ENCODE measurements around the gene KIR3DL3.

KIR3DL3 gene

GRCh38 chr19:54682306-54682856, 41.9 kb upstream of the KIR3DL3 start:
- H3K79me1 ChIP-seq (ENCODE audit: low read length): no peaks in the 10 kb centered on the region
- no peak overlapping the region for H3K27ac ChIP-seq (ENCODE audit: low read depth, low read length)
- H2BK120ac ChIP-seq (ENCODE audit: insufficient read depth, low read length, poor library complexity): no peak overlapping the region
- H2AFZ ChIP-seq (ENCODE audit: insufficient read depth, low read length, poor library complexity): no peak overlapping the region
- H2BK5ac ChIP-seq (ENCODE audit: low read depth, low read length, poor library complexity): no peak overlapping the region
- no peak overlapping the region for H4K8ac ChIP-seq (ENCODE audit: low read depth, low read length)
- H3K14ac ChIP-seq (ENCODE audit: low read length): no peak overlapping the region
- WGBS (ENCODE audit: extremely low coverage, insufficient coverage, insufficient read length): no CpG with 5 or more reads among the region's 7 CpGs
- no peak overlapping the region for H3K18ac ChIP-seq (ENCODE audit: low read length)
- H3K4ac ChIP-seq (ENCODE audit: low read depth, low read length): no peak overlapping the region
- no peaks in the 10 kb centered on the region for H3K27me3 ChIP-seq (ENCODE audit: insufficient read depth, low read length)
- no peak overlapping the region for H3K9ac ChIP-seq (ENCODE audit: low read length)
- H2AK5ac ChIP-seq (ENCODE audit: low read length): no peak overlapping the region
- H4K91ac ChIP-seq (ENCODE audit: low read depth, low read length): no peak overlapping the region
- no peak overlapping the region for H3K23ac ChIP-seq (ENCODE audit: low read length)
- H4K12ac ChIP-seq (ENCODE audit: low read depth, low read length): no peak overlapping the region
- H3K36me3 ChIP-seq (ENCODE audit: control insufficient read depth in 1 of 2, insufficient read depth in 2 of 2, low read length in 2 of 2): no peaks in the 10 kb centered on the region
- no peaks in the 10 kb centered on the region for H3K4me1 ChIP-seq (ENCODE audit: control insufficient read depth in 1 of 2, insufficient read depth in 2 of 2, low read length in 2 of 2)
- peaks cover 11% of the 10 kb centered on the region for H3K9me3 ChIP-seq (ENCODE audit: insufficient read depth, low read depth, low read length)
- H2BK12ac ChIP-seq (ENCODE audit: low read length): no peak overlapping the region
- peak; percentile 63 to 88 for DNase-seq
- no peaks in the 10 kb centered on the region for H3K79me2 ChIP-seq (ENCODE audit: control insufficient read depth, insufficient read depth, low read length, poor library complexity)
- H3K4me3 ChIP-seq (ENCODE audit: low read depth, low read length): no peak overlapping the region
- H3K4me2 ChIP-seq (ENCODE audit: low read length): no peak overlapping the region

- no peak overlapping the region for H3K27ac ChIP-seq (ENCODE audit: low read depth, low read length)
- H3K4ac ChIP-seq (ENCODE audit: low read depth, low read length): no peak overlapping the region
- no peak overlapping the region for H3K23ac ChIP-seq (ENCODE audit: low read length)
- no peak overlapping the region for H2AFZ ChIP-seq (ENCODE audit: insufficient read depth, low read length, poor library complexity)
- no peak overlapping the region for H4K8ac ChIP-seq (ENCODE audit: low read depth, low read length)
- no peak overlapping the region for H2AK5ac ChIP-seq (ENCODE audit: low read length)
- no peak overlapping the region for H3K4me3 ChIP-seq (ENCODE audit: low read depth, low read length)
- H2BK5ac ChIP-seq (ENCODE audit: low read depth, low read length, poor library complexity): no peak overlapping the region
- H4K12ac ChIP-seq (ENCODE audit: low read depth, low read length): no peak overlapping the region
- H3K4me2 ChIP-seq (ENCODE audit: low read length): no peak overlapping the region
- H3K14ac ChIP-seq (ENCODE audit: low read length): no peak overlapping the region
- H4K91ac ChIP-seq (ENCODE audit: low read depth, low read length): no peak overlapping the region
- H3K4me1 ChIP-seq (ENCODE audit: control insufficient read depth in 1 of 2, insufficient read depth in 2 of 2, low read length in 2 of 2): no peaks in the 10 kb centered on the region
- H3K79me1 ChIP-seq (ENCODE audit: low read length): no peaks in the 10 kb centered on the region
- H3K9ac ChIP-seq (ENCODE audit: low read length): no peak overlapping the region
- H2BK12ac ChIP-seq (ENCODE audit: low read length): no peak overlapping the region
- H3K79me2 ChIP-seq (ENCODE audit: control insufficient read depth, insufficient read depth, low read length, poor library complexity): no peaks in the 10 kb centered on the region
- H3K36me3 ChIP-seq (ENCODE audit: control insufficient read depth in 1 of 2, insufficient read depth in 2 of 2, low read length in 2 of 2): no peaks in the 10 kb centered on the region
- no peak overlapping the region for H2BK120ac ChIP-seq (ENCODE audit: insufficient read depth, low read length, poor library complexity)
- no CpG with 5 or more reads among the region's 3 CpGs for WGBS (ENCODE audit: extremely low coverage, insufficient coverage, insufficient read length)
- H3K9me3 ChIP-seq (ENCODE audit: insufficient read depth, low read depth, low read length): peaks cover 9% of the 10 kb centered on the region
- H3K18ac ChIP-seq (ENCODE audit: low read length): no peak overlapping the region
- H3K27me3 ChIP-seq (ENCODE audit: insufficient read depth, low read length): no peaks in the 10 kb centered on the region
- peak; percentile 31 to 79 for DNase-seq
Measured at GRCh38 chr19:54684527-54684926, 39.7 kb upstream of the KIR3DL3 start.

- H4K8ac ChIP-seq (ENCODE audit: low read depth, low read length): no peak overlapping the region
- no peaks in the 10 kb centered on the region for H3K36me3 ChIP-seq (ENCODE audit: control insufficient read depth in 1 of 2, insufficient read depth in 2 of 2, low read length in 2 of 2)
- H3K9ac ChIP-seq (ENCODE audit: low read length): no peak overlapping the region
- no peak overlapping the region for H2AK5ac ChIP-seq (ENCODE audit: low read length)
- H3K23ac ChIP-seq (ENCODE audit: low read length): no peak overlapping the region
- no peak overlapping the region for H3K14ac ChIP-seq (ENCODE audit: low read length)
- no peaks in the 10 kb centered on the region for H3K27me3 ChIP-seq (ENCODE audit: insufficient read depth, low read length)
- no peak overlapping the region for H3K27ac ChIP-seq (ENCODE audit: low read depth, low read length)
- no peaks in the 10 kb centered on the region for H3K79me2 ChIP-seq (ENCODE audit: control insufficient read depth, insufficient read depth, low read length, poor library complexity)
- H3K4ac ChIP-seq (ENCODE audit: low read depth, low read length): no peak overlapping the region
- no CpG with 5 or more reads among the region's 9 CpGs for WGBS (ENCODE audit: extremely low coverage, insufficient coverage, insufficient read length)
- H3K9me3 ChIP-seq (ENCODE audit: insufficient read depth, low read depth, low read length): peaks cover 18% of the 10 kb centered on the region
- no peak overlapping the region for H3K4me2 ChIP-seq (ENCODE audit: low read length)
- H2BK120ac ChIP-seq (ENCODE audit: insufficient read depth, low read length, poor library complexity): no peak overlapping the region
- H2AFZ ChIP-seq (ENCODE audit: insufficient read depth, low read length, poor library complexity): no peak overlapping the region
- no peak overlapping the region for H3K18ac ChIP-seq (ENCODE audit: low read length)
- H2BK5ac ChIP-seq (ENCODE audit: low read depth, low read length, poor library complexity): no peak overlapping the region
- H2BK12ac ChIP-seq (ENCODE audit: low read length): no peak overlapping the region
- no peak overlapping the region for H3K4me3 ChIP-seq (ENCODE audit: low read depth, low read length)
- no peaks in the 10 kb centered on the region for H3K79me1 ChIP-seq (ENCODE audit: low read length)
- H4K91ac ChIP-seq (ENCODE audit: low read depth, low read length): no peak overlapping the region
- no peak overlapping the region for H4K12ac ChIP-seq (ENCODE audit: low read depth, low read length)
- no peak for DNase-seq
- no peaks in the 10 kb centered on the region for H3K4me1 ChIP-seq (ENCODE audit: control insufficient read depth in 1 of 2, insufficient read depth in 2 of 2, low read length in 2 of 2)
Measured at GRCh38 chr19:54691582-54692297, 32.5 kb upstream of the KIR3DL3 start.

- H3K36me3 ChIP-seq (ENCODE audit: control insufficient read depth in 1 of 2, insufficient read depth in 2 of 2, low read length in 2 of 2): no peaks in the 10 kb centered on the region
- WGBS (ENCODE audit: extremely low coverage, insufficient coverage, insufficient read length): no CpG with 5 or more reads among the region's 4 CpGs
Measured at GRCh38 chr19:54692298-54692615, 32.0 kb upstream of the KIR3DL3 start.

More at GRCh38 chr19:54692298-54692615, 32.0 kb upstream of the KIR3DL3 start:
- H2BK5ac ChIP-seq (ENCODE audit: low read depth, low read length, poor library complexity): no peak overlapping the region
- H2AK5ac ChIP-seq (ENCODE audit: low read length): no peak overlapping the region
- no peak overlapping the region for H3K18ac ChIP-seq (ENCODE audit: low read length)
- H3K23ac ChIP-seq (ENCODE audit: low read length): no peak overlapping the region
- no peak overlapping the region for H2AFZ ChIP-seq (ENCODE audit: insufficient read depth, low read length, poor library complexity)
- H4K91ac ChIP-seq (ENCODE audit: low read depth, low read length): no peak overlapping the region
- no peak overlapping the region for H3K9ac ChIP-seq (ENCODE audit: low read length)
- H2BK120ac ChIP-seq (ENCODE audit: insufficient read depth, low read length, poor library complexity): no peak overlapping the region
- no peaks in the 10 kb centered on the region for H3K27me3 ChIP-seq (ENCODE audit: insufficient read depth, low read length)
- H3K4ac ChIP-seq (ENCODE audit: low read depth, low read length): no peak overlapping the region
- H3K14ac ChIP-seq (ENCODE audit: low read length): no peak overlapping the region
- DNase-seq: no peak
- H3K9me3 ChIP-seq (ENCODE audit: insufficient read depth, low read depth, low read length): peaks cover 20% of the 10 kb centered on the region
- H4K8ac ChIP-seq (ENCODE audit: low read depth, low read length): no peak overlapping the region
- H3K4me3 ChIP-seq (ENCODE audit: low read depth, low read length): no peak overlapping the region
- no peaks in the 10 kb centered on the region for H3K79me1 ChIP-seq (ENCODE audit: low read length)
- H3K27ac ChIP-seq (ENCODE audit: low read depth, low read length): no peak overlapping the region
- H3K79me2 ChIP-seq (ENCODE audit: control insufficient read depth, insufficient read depth, low read length, poor library complexity): no peaks in the 10 kb centered on the region
- H4K12ac ChIP-seq (ENCODE audit: low read depth, low read length): no peak overlapping the region
- H2BK12ac ChIP-seq (ENCODE audit: low read length): no peak overlapping the region
- H3K4me2 ChIP-seq (ENCODE audit: low read length): no peak overlapping the region
- no peaks in the 10 kb centered on the region for H3K4me1 ChIP-seq (ENCODE audit: control insufficient read depth in 1 of 2, insufficient read depth in 2 of 2, low read length in 2 of 2)
